Neuronal stem cell (in vitro differentiated cells): ENCODE measurements around the gene SPDYE3. TPM values are rescaled to one million over a fixed set of nuclear protein-coding genes. Genes with fewer than 3 reads are reported as not detected.

ENCODE experiments used
- small RNA-seq: library from polyadenylated mRNA; stranded (forward); fragments of <200 nt; extraction: miRNeasy Mini kit (QIAGEN cat#:217004); gene quantifications from one replicate; pipeline ENCODE3, GENCODE V24; 2013; ENCODE audit not compliant: insufficient read depth

The SPDYE3 gene

Small RNA genes lying within 50 kb of the gene (small RNA-seq; reads per million reads assigned to genes)
- gene RF00019, result not detected
